Prostate gland (tissue), 2 donors: ENCODE results near the gene ZMYND11. TPM values are rescaled to one million over a fixed set of nuclear protein-coding genes. Genes with fewer than 3 reads are reported as not detected.

Experiments
- DNase-seq: peaks from one replicate; pipeline ENCODE4 v3.0.0-alpha.2; 2019; ENCODE audit warnings: low spot score
- H3K27ac ChIP-seq, 2 donors: fragments of 200-600 bp; sonication (generic); 2 replicates each; pipeline ENCODE4 v1.5.1; 2017 to 2019
- H3K27me3 ChIP-seq: fragments of 200-600 bp; sonication (generic); replicated peaks from 2 replicates; pipeline ENCODE4 v1.5.1; 2019; ENCODE audit not compliant: insufficient read depth
- H3K36me3 ChIP-seq, 2 donors: fragments of 200-600 bp; sonication (generic); 1 replicate in 1 of 2; 2 replicates in 1 of 2; pipeline versions ENCODE4 v1.5.1 to v1.8.1; 2017 to 2019
- H3K4me1 ChIP-seq: fragments of 200-600 bp; sonication (generic); replicated peaks from 2 replicates; pipeline ENCODE4 v1.5.1; 2019
- H3K4me3 ChIP-seq, 2 donors: fragments of 200-600 bp; sonication (generic); 2 replicates each; pipeline ENCODE4 v1.5.1; 2017 to 2019
- H3K9me3 ChIP-seq: fragments of 200-600 bp; sonication (generic); 2 replicates; pipeline ENCODE4 v1.5.1; 2017
- POLR2A ChIP-seq: fragments of 450-650 bp; IDR thresholded peaks from one replicate; pipeline ENCODE4 v1.6.1; 2016; ENCODE audit warnings: antibody characterized with exemption, mild to moderate bottlenecking
- POLR2AphosphoS5 ChIP-seq: sonication (generic); formaldehyde crosslinking; IDR thresholded peaks from one replicate; pipeline ENCODE4 v1.6.1; 2017; ENCODE audit warnings: antibody characterized with exemption
- WGBS: methylation state at CpG from one replicate; pipeline ENCODE4 v1.1.5; 2018; 5-methylcytosine and 5-hydroxymethylcytosine counted together
- intact Hi-C: fragments of 100-400 bp; cut with DNase I; formaldehyde crosslinking; loops from one replicate; pipeline ENCODE4 v1.14.2; 2022
- total RNA-seq, 2 donors: library from RNA; depleted of rRNA; stranded (reverse); fragments of >200 nt; gene quantifications; one replicate each; pipeline ENCODE4 v1.1.0, GENCODE V29; 2016
- TF ChIP-seq, protein P1 (sequence below), 4 experiments: fragments of 200-600 bp in 2 of 4; fragments of 450-650 bp in 2 of 4; sonication (generic) in 2 of 4; IDR thresholded peaks; 1 replicate in 3 of 4; 2 replicates in 1 of 4; pipeline ENCODE4 v1.5.1; 2016 to 2019; ENCODE audit warnings: antibody characterized with exemption in 4 of 4, mild to moderate bottlenecking in 2 of 4, moderate library complexity in 2 of 4

ZMYND11 gene
- total RNA-seq, 2 donors from 2014 or later, result 66.6 to 78.1 TPM

- Histone ChIP-seq H3K36me3 (no peaks in the 10 kb centered on the region), H3K4me3 (no peak overlapping the region), H3K9me3 (no peaks in the 10 kb centered on the region), H3K27ac (no peak overlapping the region), H3K4me1 (no peaks in the 10 kb centered on the region), H3K27me3 (no peaks in the 10 kb centered on the region)
- TF ChIP-seq POLR2AphosphoS5 (peak; percentile 8), POLR2A (no peak)
- TF ChIP-seq, protein P1, sequence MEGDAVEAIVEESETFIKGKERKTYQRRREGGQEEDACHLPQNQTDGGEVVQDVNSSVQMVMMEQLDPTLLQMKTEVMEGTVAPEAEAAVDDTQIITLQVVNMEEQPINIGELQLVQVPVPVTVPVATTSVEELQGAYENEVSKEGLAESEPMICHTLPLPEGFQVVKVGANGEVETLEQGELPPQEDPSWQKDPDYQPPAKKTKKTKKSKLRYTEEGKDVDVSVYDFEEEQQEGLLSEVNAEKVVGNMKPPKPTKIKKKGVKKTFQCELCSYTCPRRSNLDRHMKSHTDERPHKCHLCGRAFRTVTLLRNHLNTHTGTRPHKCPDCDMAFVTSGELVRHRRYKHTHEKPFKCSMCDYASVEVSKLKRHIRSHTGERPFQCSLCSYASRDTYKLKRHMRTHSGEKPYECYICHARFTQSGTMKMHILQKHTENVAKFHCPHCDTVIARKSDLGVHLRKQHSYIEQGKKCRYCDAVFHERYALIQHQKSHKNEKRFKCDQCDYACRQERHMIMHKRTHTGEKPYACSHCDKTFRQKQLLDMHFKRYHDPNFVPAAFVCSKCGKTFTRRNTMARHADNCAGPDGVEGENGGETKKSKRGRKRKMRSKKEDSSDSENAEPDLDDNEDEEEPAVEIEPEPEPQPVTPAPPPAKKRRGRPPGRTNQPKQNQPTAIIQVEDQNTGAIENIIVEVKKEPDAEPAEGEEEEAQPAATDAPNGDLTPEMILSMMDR (IDR thresholded peaks at IDR 0.05), result no peak
- DNase-seq, result no peak
- 33% methylated on average over 6 of the region's 6 CpGs for WGBS
- intact Hi-C loops, result no loop called here
Measured at GRCh38 chr10:228366-228765, 93.1 kb downstream of the ZMYND11 start.

DNA sequence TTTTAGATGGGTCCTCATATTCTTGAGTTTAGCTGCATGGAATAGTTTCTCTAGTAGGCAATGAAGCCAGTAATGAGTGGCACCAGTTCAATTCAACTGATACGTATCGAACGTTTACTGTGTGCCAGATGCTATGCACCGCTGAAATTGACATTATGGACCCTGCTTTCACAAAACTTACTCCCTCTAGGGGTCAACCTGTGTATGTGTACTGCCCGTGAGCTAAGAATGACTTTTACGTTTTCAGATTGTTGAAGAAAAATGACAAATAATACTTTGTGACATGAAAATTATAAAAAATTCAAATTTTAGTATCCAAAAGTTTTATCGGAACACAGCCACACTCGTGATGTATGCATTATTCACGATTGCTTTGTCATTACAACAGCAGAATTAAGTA lies 95.5 kb downstream of the ZMYND11 start:
- intact Hi-C loops, result no loop called here
- TF ChIP-seq POLR2A (no peak), POLR2AphosphoS5 (no peak)
- TF ChIP-seq, protein P1 (IDR thresholded peaks at IDR 0.05), result no peak
- DNase-seq, result no peak

GRCh38 chr10:232061-232460 lies 96.8 kb downstream of the ZMYND11 start:
- DNase-seq, result no peak
- intact Hi-C loops, result no loop called here
- WGBS, result 90% methylated on average over 3 of the region's 3 CpGs
- Histone ChIP-seq H3K27ac (no peak overlapping the region), H3K36me3 (no peaks in the 10 kb centered on the region), H3K4me1 (no peaks in the 10 kb centered on the region), H3K4me3 (no peak overlapping the region), H3K27me3 (no peaks in the 10 kb centered on the region), H3K9me3 (no peaks in the 10 kb centered on the region)
- no peak for TF ChIP-seq POLR2A

More for the DNA sequence above, 95.5 kb downstream of the ZMYND11 start:
- no peaks in the 10 kb centered on the region for H3K27me3 ChIP-seq
- no peak overlapping the region for H3K4me3 ChIP-seq
- no peaks in the 10 kb centered on the region for H3K9me3 ChIP-seq
- no peaks in the 10 kb centered on the region for H3K4me1 ChIP-seq
- no peak overlapping the region for H3K27ac ChIP-seq
- WGBS, result 92% methylated on average over 9 of the region's 9 CpGs
- H3K36me3 ChIP-seq, result no peaks in the 10 kb centered on the region

DNA sequence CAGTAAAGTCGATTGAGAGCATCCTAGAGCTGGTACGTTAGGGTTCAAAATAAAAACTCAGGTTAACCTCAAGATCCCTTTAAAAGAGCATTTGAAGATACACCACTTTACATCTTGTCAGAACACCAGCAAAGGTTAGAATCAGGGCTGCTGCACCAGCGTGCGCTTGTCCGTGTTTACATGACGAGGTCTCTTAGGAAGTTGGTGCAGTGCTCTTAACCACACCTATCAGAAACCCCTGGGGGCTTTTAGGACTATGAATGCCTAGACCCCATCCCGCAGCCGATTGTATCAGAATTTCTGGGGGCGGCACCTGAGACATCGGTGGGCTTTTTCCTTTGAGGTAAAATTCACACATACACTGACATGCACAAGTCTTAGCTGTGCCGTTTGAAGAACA lies 97.6 kb downstream of the ZMYND11 start:
- Histone ChIP-seq H3K4me3 (no peak overlapping the region), H3K9me3 (no peaks in the 10 kb centered on the region), H3K27me3 (no peaks in the 10 kb centered on the region), H3K4me1 (no peaks in the 10 kb centered on the region), H3K27ac (no peak overlapping the region), H3K36me3 (no peaks in the 10 kb centered on the region)
- intact Hi-C loops, result no loop called here
- TF ChIP-seq POLR2A, result no peak
- TF ChIP-seq, protein P1 (IDR thresholded peaks at IDR 0.05), result no peak
- TF ChIP-seq POLR2AphosphoS5, result no peak
- WGBS, result 94% methylated on average over 11 of the region's 11 CpGs
- no peak for DNase-seq

DNA sequence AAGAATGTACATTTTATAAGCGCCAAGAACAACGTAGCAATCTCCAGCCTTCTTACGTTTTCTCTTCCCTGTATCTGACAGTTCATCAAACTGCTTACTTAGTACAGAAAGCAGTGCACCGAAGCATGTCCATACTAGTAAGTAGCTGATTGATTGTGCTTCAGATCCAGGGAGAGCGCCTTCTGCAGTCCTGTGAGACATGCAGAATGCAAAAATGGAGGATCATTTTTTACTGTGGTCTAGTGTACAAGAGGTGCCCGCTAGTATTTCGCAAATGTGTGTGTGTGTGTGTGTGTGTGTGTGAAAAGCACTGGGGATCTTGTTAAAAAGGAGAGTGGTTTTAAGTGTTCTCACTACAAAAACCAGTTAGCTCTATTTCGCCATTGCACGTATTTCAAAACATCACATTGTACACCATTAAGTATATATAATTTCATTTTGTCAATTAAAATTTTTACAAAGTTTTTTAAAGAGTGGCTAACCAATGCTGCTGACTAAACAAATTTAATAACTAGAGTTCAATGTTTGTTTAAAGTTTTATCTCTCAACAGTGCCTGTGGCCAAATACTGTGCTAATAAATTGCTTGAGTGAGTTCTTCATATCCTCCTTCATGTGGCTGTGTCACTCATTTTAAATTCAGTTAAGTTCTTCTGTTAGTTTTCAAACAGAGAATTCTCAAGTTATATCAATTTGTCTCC lies 99.6 kb downstream of the ZMYND11 start:
- no peak overlapping the region for H3K27ac ChIP-seq
- peak; percentile 20 for DNase-seq
- TF ChIP-seq POLR2A, result no peak
- TF ChIP-seq, protein P1 (IDR thresholded peaks at IDR 0.05), result no peak
- H3K36me3 ChIP-seq, result no peaks in the 10 kb centered on the region
- no peaks in the 10 kb centered on the region for H3K4me1 ChIP-seq
- no peaks in the 10 kb centered on the region for H3K27me3 ChIP-seq
- intact Hi-C loops, result no loop called here
- H3K9me3 ChIP-seq, result no peaks in the 10 kb centered on the region
- no peak overlapping the region for H3K4me3 ChIP-seq
- WGBS, result 44% methylated on average over 9 of the region's 9 CpGs
